Central memory CD4-positive, alpha-beta T cell (primary cell): ENCODE measurements around the gene WDR76.
"Not testable (repeated sequence)": the region's sequence is repeated elsewhere in the genome, so short reads cannot be mapped to it uniquely, and the experiment has no call there.

Source experiments
- DNase-seq: peaks from one replicate; pipeline ENCODE4 v3.0.0; 2022

WDR76 gene

GRCh38 chr15:43824302-43825246 is 2.2 kb upstream of the WDR76 start, which contains the start of gene MFAP1:
TSS of gene MFAP1 (minus strand) at chr15:43824690. CDS start at chr15:43824569, 121 bp downstream.
- DNase-seq: peak; percentile 91

- not testable (repeated sequence) for DNase-seq
These were observed 1.5 kb upstream of the WDR76 start for GRCh38 chr15:43825305-43825704.

GRCh38 chr15:43826029-43826507 is 734 bp upstream of the WDR76 start:
- no peak for DNase-seq

GRCh38 chr15:43828061-43828657 is 1.4 kb downstream of the WDR76 start:
- no peak for DNase-seq

GRCh38 chr15:43829951-43830540 is 3.2 kb downstream of the WDR76 start:
- DNase-seq: not testable (repeated sequence)

GRCh38 chr15:43830691-43831275 is 4.0 kb downstream of the WDR76 start:
- not testable (repeated sequence) for DNase-seq

- not testable (repeated sequence) for DNase-seq
These were observed 4.8 kb downstream of the WDR76 start for GRCh38 chr15:43831519-43832052.

- DNase-seq: not testable (repeated sequence)
These were observed 5.7 kb downstream of the WDR76 start for GRCh38 chr15:43832485-43832884.

GRCh38 chr15:43845421-43845820 is 18.6 kb downstream of the WDR76 start:
- DNase-seq: no peak

GRCh38 chr15:43851251-43851650 is 24.4 kb downstream of the WDR76 start:
- no peak for DNase-seq

GRCh38 chr15:43852607-43853006 is 25.8 kb downstream of the WDR76 start:
- DNase-seq: no peak

- DNase-seq: no peak
These were observed 28.0 kb downstream of the WDR76 start for GRCh38 chr15:43854801-43855200.

GRCh38 chr15:43859546-43859945 is 32.7 kb downstream of the WDR76 start:
- no peak for DNase-seq

- DNase-seq: not testable (repeated sequence)
These were observed 39.8 kb downstream of the WDR76 start for GRCh38 chr15:43866636-43867035.

- DNase-seq: no peak
These were observed 40.3 kb downstream of the WDR76 start for GRCh38 chr15:43867096-43867495.

- DNase-seq: no peak
These were observed 41.6 kb downstream of the WDR76 start for GRCh38 chr15:43868406-43868805.

GRCh38 chr15:43871835-43872234 is 45.0 kb downstream of the WDR76 start:
- no peak for DNase-seq

- no peak for DNase-seq
These were observed 45.7 kb downstream of the WDR76 start for GRCh38 chr15:43872416-43873020.

GRCh38 chr15:43873651-43874050 is 46.8 kb downstream of the WDR76 start:
- no peak for DNase-seq

GRCh38 chr15:43876872-43877271 is 50.1 kb downstream of the WDR76 start:
- no peak for DNase-seq

GRCh38 chr15:43877371-43877770 is 50.6 kb downstream of the WDR76 start:
- DNase-seq: no peak

GRCh38 chr15:43878446-43878845 is 51.6 kb downstream of the WDR76 start:
- no peak for DNase-seq
